Measurements from ENCODE around the gene PRPF18. TPM values are rescaled to one million over a fixed set of nuclear protein-coding genes. Genes with fewer than 3 reads are reported as not detected.

Gene PRPF18
- total and polyA plus RNA-seq, 2 experiments from 2014 or later = 19.3 to 24.7 TPM

DNA sequence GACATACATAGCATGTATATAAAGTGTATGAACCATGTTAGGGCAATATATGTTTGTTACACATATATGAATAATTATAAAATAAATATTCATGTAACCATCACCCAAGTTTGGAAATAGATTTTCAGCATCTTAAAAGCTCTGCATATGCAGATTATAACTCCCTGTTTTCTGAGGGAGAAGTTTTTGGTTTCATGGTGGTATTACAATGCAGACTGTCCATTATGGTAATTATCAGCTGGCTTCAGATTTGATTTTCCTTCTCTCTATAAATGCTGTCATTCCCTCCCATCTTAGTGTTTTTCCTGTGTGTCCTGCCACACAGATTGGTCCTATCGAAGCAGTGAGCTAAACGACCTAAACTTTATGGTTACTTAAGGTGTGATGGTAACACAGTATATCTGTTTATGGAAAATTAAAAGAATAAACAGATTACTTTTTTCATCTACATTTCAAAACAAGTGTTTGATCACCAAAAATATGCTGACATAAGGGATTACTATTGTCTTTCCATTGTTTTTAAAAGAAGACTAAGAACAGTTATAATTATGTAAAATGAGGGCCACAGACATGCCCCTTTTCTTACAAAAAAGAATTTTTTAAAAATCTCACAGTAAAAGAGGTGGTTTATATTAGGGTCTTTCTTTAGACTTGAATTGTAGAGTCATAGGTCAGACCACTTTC, 17.7 kb downstream of the PRPF18 start:
- Histone ChIP-seq H2AFZ (no peak overlapping the region), H3K79me2 (no peaks in the 10 kb centered on the region), H3K27me3 (no peaks in the 10 kb centered on the region), H3K9me2 (replicated peaks; ENCODE audit: insufficient read depth) (no peaks in the 10 kb centered on the region), H3K4me1 (ENCODE audit: insufficient read depth) (no peaks in the 10 kb centered on the region), H3K4me3 (no peak overlapping the region), H3K36me3 (replicated peaks; ENCODE audit: insufficient read depth, low read depth) (no peaks in the 10 kb centered on the region), H4K20me1 (ENCODE audit: insufficient read depth, poor library complexity, severe bottlenecking) (no peaks in the 10 kb centered on the region), H3K27ac (no peak overlapping the region), H3K9me3 (ENCODE audit: low read depth) (no peaks in the 10 kb centered on the region), H3K4me2 (no peak overlapping the region)
- WGBS (ENCODE audit: low lambda C conversion rate, missing lambda C conversion rate) = 87% methylated on average over 2 of the region's 2 CpGs
- no peak for TF ChIP-seq EZH2phosphoT487 (IDR thresholded peaks at IDR 0.05; ENCODE audit: low read depth, severe bottlenecking, unreplicated experiment)
- no peak for TF ChIP-seq EZH2 (IDR thresholded peaks at IDR 0.05; ENCODE audit: borderline replicate concordance)
- no peak for TF ChIP-seq CTCF (IDR thresholded peaks at IDR 0.05; ENCODE audit: poor library complexity)
- DNase-seq (ENCODE audit: low spot score) = no peak

DNA sequence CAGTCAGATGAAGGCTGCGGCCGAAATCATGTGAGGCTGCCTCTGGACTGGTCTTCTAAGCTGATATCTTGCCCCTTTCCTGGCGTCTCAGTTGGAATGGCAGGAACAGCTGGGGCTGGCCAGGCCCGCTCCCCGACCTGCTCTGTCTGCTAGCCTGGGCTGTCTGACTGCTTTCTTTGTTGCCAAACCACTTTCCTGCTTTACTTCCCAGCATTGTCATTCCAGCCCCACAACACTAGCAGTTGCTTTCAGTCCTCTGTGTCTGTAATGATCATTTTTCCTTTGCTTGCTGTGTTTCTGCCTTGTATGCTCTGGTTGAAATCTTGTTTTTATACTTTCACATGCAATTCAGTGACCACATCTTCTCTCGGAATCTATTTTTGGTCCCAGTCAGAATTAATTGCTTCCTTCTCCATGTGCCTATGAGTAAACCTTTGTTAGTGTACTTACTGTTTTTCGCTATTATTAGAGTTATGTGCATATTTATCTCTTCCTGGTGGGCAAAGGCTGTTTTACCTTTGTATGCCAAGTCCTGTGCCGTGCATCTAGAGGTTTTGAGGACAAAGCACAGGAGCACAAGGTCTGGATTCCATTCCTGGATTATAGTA, 21.6 kb downstream of the PRPF18 start:
- H3K79me2 ChIP-seq = no peaks in the 10 kb centered on the region
- no peak for TF ChIP-seq EZH2 (IDR thresholded peaks at IDR 0.05; ENCODE audit: borderline replicate concordance)
- no peak overlapping the region for H3K27ac ChIP-seq
- no peaks in the 10 kb centered on the region for H3K9me2 ChIP-seq (replicated peaks; ENCODE audit: insufficient read depth)
- 71% methylated on average over 8 of the region's 8 CpGs for WGBS (ENCODE audit: low lambda C conversion rate, missing lambda C conversion rate)
- H3K9me3 ChIP-seq (ENCODE audit: low read depth) = no peaks in the 10 kb centered on the region
- H3K27me3 ChIP-seq = no peaks in the 10 kb centered on the region
- H3K4me2 ChIP-seq = no peak overlapping the region
- DNase-seq (ENCODE audit: low spot score) = no peak
- no peak overlapping the region for H2AFZ ChIP-seq
- no peak overlapping the region for H3K4me3 ChIP-seq
- H3K36me3 ChIP-seq (replicated peaks; ENCODE audit: insufficient read depth, low read depth) = no peaks in the 10 kb centered on the region
- H3K4me1 ChIP-seq (ENCODE audit: insufficient read depth) = no peaks in the 10 kb centered on the region
- no peaks in the 10 kb centered on the region for H4K20me1 ChIP-seq (ENCODE audit: insufficient read depth, poor library complexity, severe bottlenecking)

- Histone ChIP-seq H3K9me2 (replicated peaks; ENCODE audit: insufficient read depth) (no peaks in the 10 kb centered on the region), H2AFZ (no peak overlapping the region), H3K79me2 (no peaks in the 10 kb centered on the region), H3K4me2 (no peak overlapping the region), H3K9me3 (ENCODE audit: low read depth) (no peaks in the 10 kb centered on the region), H3K27me3 (no peaks in the 10 kb centered on the region), H3K4me3 (no peak overlapping the region), H3K36me3 (replicated peaks; ENCODE audit: insufficient read depth, low read depth) (peaks cover 7% of the 10 kb centered on the region), H3K4me1 (ENCODE audit: insufficient read depth) (peaks cover 16% of the 10 kb centered on the region), H4K20me1 (ENCODE audit: insufficient read depth, poor library complexity, severe bottlenecking) (no peaks in the 10 kb centered on the region), H3K27ac (no peak overlapping the region)
- 95% methylated on average over 3 of the region's 3 CpGs for WGBS (ENCODE audit: low lambda C conversion rate, missing lambda C conversion rate)
- TF ChIP-seq EZH2 (IDR thresholded peaks at IDR 0.05; ENCODE audit: borderline replicate concordance) (no peak), EZH2phosphoT487 (IDR thresholded peaks at IDR 0.05; ENCODE audit: low read depth, severe bottlenecking, unreplicated experiment) (no peak), CTCF (IDR thresholded peaks at IDR 0.05; ENCODE audit: poor library complexity) (no peak)
- DNase-seq (ENCODE audit: low spot score) = no peak
Measured at GRCh38 chr10:13612654-13613373, 26.0 kb downstream of the PRPF18 start.

- no peak for TF ChIP-seq EZH2 (IDR thresholded peaks at IDR 0.05; ENCODE audit: borderline replicate concordance)
- peak; percentile 59 for TF ChIP-seq CTCF (IDR thresholded peaks at IDR 0.05; ENCODE audit: poor library complexity)
- H3K4me2 ChIP-seq = no peak overlapping the region
Measured at GRCh38 chr10:13613519-13613918, 26.8 kb downstream of the PRPF18 start.

More at GRCh38 chr10:13613519-13613918, 26.8 kb downstream of the PRPF18 start:
- no peaks in the 10 kb centered on the region for H3K27me3 ChIP-seq
- peak; percentile 43 for DNase-seq (ENCODE audit: low spot score)
- H2AFZ ChIP-seq = no peak overlapping the region
- H4K20me1 ChIP-seq (ENCODE audit: insufficient read depth, poor library complexity, severe bottlenecking) = no peaks in the 10 kb centered on the region
- no peaks in the 10 kb centered on the region for H3K79me2 ChIP-seq
- 43% methylated on average over 5 of the region's 5 CpGs for WGBS (ENCODE audit: low lambda C conversion rate, missing lambda C conversion rate)
- peaks cover 16% of the 10 kb centered on the region for H3K4me1 ChIP-seq (ENCODE audit: insufficient read depth)
- no peak overlapping the region for H3K4me3 ChIP-seq
- H3K27ac ChIP-seq = no peak overlapping the region
- H3K9me3 ChIP-seq (ENCODE audit: low read depth) = no peaks in the 10 kb centered on the region
- H3K36me3 ChIP-seq (replicated peaks; ENCODE audit: insufficient read depth, low read depth) = peaks cover 7% of the 10 kb centered on the region
- no peaks in the 10 kb centered on the region for H3K9me2 ChIP-seq (replicated peaks; ENCODE audit: insufficient read depth)

All from hepatocyte (in vitro differentiated cells).